Stomach (tissue), 9 donors: ENCODE data around the gene FAM219A. TPM values are rescaled to one million over a fixed set of nuclear protein-coding genes. Genes with fewer than 3 reads are reported as not detected.

Experiments used
- DNase-seq, 2 donors: peaks; one replicate each; pipeline versions ENCODE4 v3.0.0 to v3.0.0-alpha.2; 2013 to 2019
- H3K27ac ChIP-seq, 5 donors: fragments of 200-600 bp in 4 of 5; sonication (generic) in 4 of 5; one replicate each; pipeline ENCODE4 v1.5.1; 2013 to 2019; ENCODE audit warnings: mild to moderate bottlenecking in 1 of 5, moderate library complexity in 1 of 5
- H3K27me3 ChIP-seq, 3 donors: fragments of 200-600 bp; sonication (generic); one replicate each; pipeline ENCODE4 v1.5.1; 2017 to 2019; ENCODE audit warnings: mixed run types in 1 of 3
- H3K36me3 ChIP-seq, 4 donors: fragments of 200-600 bp; sonication (generic); 1 replicate in 3 of 4; 2 replicates in 1 of 4; pipeline ENCODE4 v1.5.1; 2016 to 2019
- H3K4me1 ChIP-seq, 4 donors: fragments of 200-600 bp; sonication (generic); one replicate each; pipeline ENCODE4 v1.5.1; 2016 to 2019
- H3K4me3 ChIP-seq, 4 donors: fragments of 200-600 bp; sonication (generic) in 3 of 4; one replicate each; pipeline ENCODE4 v1.5.1; 2016 to 2019; ENCODE audit warnings: mild to moderate bottlenecking in 1 of 4
- H3K9me3 ChIP-seq, 4 donors: fragments of 200-600 bp; sonication (generic); one replicate each; pipeline ENCODE4 v1.5.1; 2016 to 2019
- CTCF ChIP-seq, 7 experiments: fragments of 450-650 bp in 4 of 7; fragments of 200-600 bp in 3 of 7; sonication (generic) in 3 of 7; IDR thresholded peaks; one replicate each; pipeline ENCODE4 v1.5.1; 2016 to 2019; ENCODE audit warnings: antibody characterized with exemption in 7 of 7, control low read depth in 2 of 7, mild to moderate bottlenecking in 1 of 7
- EP300 ChIP-seq: sonication (generic); formaldehyde crosslinking; IDR thresholded peaks from one replicate; pipeline ENCODE4 v1.6.1; 2017; ENCODE audit warnings: antibody characterized with exemption
- POLR2A ChIP-seq, 4 donors: fragments of 450-650 bp; IDR thresholded peaks; one replicate each; pipeline ENCODE4 v1.6.1; 2016; ENCODE audit warnings: antibody characterized with exemption in 4 of 4, control low read depth in 2 of 4, mild to moderate bottlenecking in 1 of 4, moderate library complexity in 1 of 4
- POLR2AphosphoS5 ChIP-seq, 3 donors: sonication (generic); formaldehyde crosslinking; IDR thresholded peaks; one replicate each; pipeline ENCODE4 v1.6.1; 2016; ENCODE audit warnings: antibody characterized with exemption in 3 of 3
- WGBS, 5 donors: extraction: QIAGEN DNeasy Blood & Tissue Kit in 3 of 5; methylation state at CpG; one replicate each; pipeline versions ENCODE4 v1.1.5 to v1.1.7; 2013 to 2018; 5-methylcytosine and 5-hydroxymethylcytosine counted together
- intact Hi-C: fragments of 100-400 bp; cut with DNase I; formaldehyde crosslinking; loops from one replicate; pipeline ENCODE4 v1.15.1; 2023; ENCODE audit warnings: low total_unique reads
- polyA plus RNA-seq, 3 donors: library from polyadenylated mRNA; stranded (reverse); fragments of 200-250 nt; gene quantifications; one replicate each; pipeline ENCODE4 v1.2.3, GENCODE V29; 2013
- total RNA-seq, 5 donors: library from RNA; depleted of rRNA; stranded (reverse); fragments of >200 nt; gene quantifications; one replicate each; pipeline versions ENCODE4 v1.1.0 to v1.2.3, GENCODE V29; 2014 to 2016
- donor health status: healthy with polysubstance abuse.
- donor health status: Bipolar disorder and iron deficiency.
- donor health status: healthy.

FAM219A gene
- total and polyA plus RNA-seq, 8 donors, result 2.3 to 12.1 (median 6.9) TPM

- no peaks in the 10 kb centered on the region for H3K27me3 ChIP-seq
- H3K36me3 ChIP-seq, result peaks cover 30 to 64% (median 58%) of the 10 kb centered on the region in 4 donors
- intact Hi-C loops, result no loop called here
- TF ChIP-seq POLR2A (IDR thresholded peaks at IDR 0.05), result no peak
- TF ChIP-seq EP300, result no peak
- no peak for TF ChIP-seq CTCF (IDR thresholded peaks at IDR 0.05)
- no peak for TF ChIP-seq POLR2AphosphoS5 (IDR thresholded peaks at IDR 0.05)
- 92 to 100% (median 100%) methylated on average over 1 of the region's 1 CpG for WGBS, 5 donors
- no peak overlapping the region for H3K4me3 ChIP-seq
- no peak for DNase-seq
- no peaks in the 10 kb centered on the region for H3K4me1 ChIP-seq
- H3K9me3 ChIP-seq, result no peaks in the 10 kb centered on the region
- no peak overlapping the region for H3K27ac ChIP-seq
These were observed 59.5 kb downstream of the FAM219A start for GRCh38 chr9:34398875-34399274.

- Histone ChIP-seq H3K27ac (no peak overlapping the region), H3K27me3 (no peaks in the 10 kb centered on the region), H3K36me3 (peaks cover 17 to 44% (median 38%) of the 10 kb centered on the region in 4 donors), H3K4me1 (no peaks in the 10 kb centered on the region), H3K4me3 (no peak overlapping the region), H3K9me3 (no peaks in the 10 kb centered on the region)
- DNase-seq, result no peak
- intact Hi-C loops, result no loop called here
- TF ChIP-seq EP300, result no peak
- TF ChIP-seq POLR2A (IDR thresholded peaks at IDR 0.05), result no peak
- no peak for TF ChIP-seq POLR2AphosphoS5 (IDR thresholded peaks at IDR 0.05)
- no peak for TF ChIP-seq CTCF (IDR thresholded peaks at IDR 0.05)
- 75 to 79% (median 78%) methylated on average over 7 of the region's 7 CpGs for WGBS, 5 donors
These were observed 61.8 kb downstream of the FAM219A start for GRCh38 chr9:34396276-34397214.

- no peaks in the 10 kb centered on the region for H3K4me1 ChIP-seq
- H3K4me3 ChIP-seq, result no peak overlapping the region
- no peak for DNase-seq
- H3K27ac ChIP-seq, result no peak overlapping the region
- intact Hi-C loops, result no loop called here
- 52 to 74% (median 61%) methylated on average over 1 of the region's 1 CpG for WGBS, 5 donors
- no peaks in the 10 kb centered on the region for H3K27me3 ChIP-seq
- TF ChIP-seq POLR2A (IDR thresholded peaks at IDR 0.05), result no peak
- H3K9me3 ChIP-seq, result no peaks in the 10 kb centered on the region
- peaks cover 0 to 8% (median 2%) of the 10 kb centered on the region in 4 donors for H3K36me3 ChIP-seq
These were observed 65.9 kb downstream of the FAM219A start for GRCh38 chr9:34392511-34392910.

GRCh38 chr9:34387239-34387638 is 71.1 kb downstream of the FAM219A start:
- intact Hi-C loops, result no loop called here
- no peak for TF ChIP-seq POLR2AphosphoS5 (IDR thresholded peaks at IDR 0.05)
- no peak for TF ChIP-seq POLR2A (IDR thresholded peaks at IDR 0.05)
- TF ChIP-seq CTCF (IDR thresholded peaks at IDR 0.05), result no peak
- no peak for TF ChIP-seq EP300
- Histone ChIP-seq H3K4me1 (no peaks in the 10 kb centered on the region), H3K9me3 (no peaks in the 10 kb centered on the region), H3K36me3 (no peaks in the 10 kb centered on the region), H3K27ac (no peak overlapping the region), H3K27me3 (no peaks in the 10 kb centered on the region), H3K4me3 (no peak overlapping the region)
- WGBS, 5 donors, result 72 to 82% (median 77%) methylated on average over 4 of the region's 4 CpGs
- no peak for DNase-seq

- H3K36me3 ChIP-seq, result no peaks in the 10 kb centered on the region
- H3K4me1 ChIP-seq, result peaks cover 0 to 3% (median 0%) of the 10 kb centered on the region in 4 donors
- TF ChIP-seq EP300 (no peak), POLR2A (IDR thresholded peaks at IDR 0.05) (no peak), POLR2AphosphoS5 (IDR thresholded peaks at IDR 0.05) (no peak), CTCF (IDR thresholded peaks at IDR 0.05) (no peak)
- no peak overlapping the region for H3K27ac ChIP-seq
- H3K27me3 ChIP-seq, result no peaks in the 10 kb centered on the region
- no peak overlapping the region for H3K4me3 ChIP-seq
- intact Hi-C loops, result no loop called here
- H3K9me3 ChIP-seq, result no peaks in the 10 kb centered on the region
- no peak for DNase-seq
- WGBS, 5 donors, result 73 to 95% (median 85%) methylated on average over 3 of the region's 3 CpGs
These were observed 71.7 kb downstream of the FAM219A start for GRCh38 chr9:34386656-34387055.
